ENCODE results near the gene KIAA1958. TPM values are rescaled to one million over a fixed set of nuclear protein-coding genes. Genes with fewer than 3 reads are reported as not detected.

Gene KIAA1958
- total and polyA plus RNA-seq, 12 donors, result 0.59 to 7.7 (median 6.1) TPM

DNA sequence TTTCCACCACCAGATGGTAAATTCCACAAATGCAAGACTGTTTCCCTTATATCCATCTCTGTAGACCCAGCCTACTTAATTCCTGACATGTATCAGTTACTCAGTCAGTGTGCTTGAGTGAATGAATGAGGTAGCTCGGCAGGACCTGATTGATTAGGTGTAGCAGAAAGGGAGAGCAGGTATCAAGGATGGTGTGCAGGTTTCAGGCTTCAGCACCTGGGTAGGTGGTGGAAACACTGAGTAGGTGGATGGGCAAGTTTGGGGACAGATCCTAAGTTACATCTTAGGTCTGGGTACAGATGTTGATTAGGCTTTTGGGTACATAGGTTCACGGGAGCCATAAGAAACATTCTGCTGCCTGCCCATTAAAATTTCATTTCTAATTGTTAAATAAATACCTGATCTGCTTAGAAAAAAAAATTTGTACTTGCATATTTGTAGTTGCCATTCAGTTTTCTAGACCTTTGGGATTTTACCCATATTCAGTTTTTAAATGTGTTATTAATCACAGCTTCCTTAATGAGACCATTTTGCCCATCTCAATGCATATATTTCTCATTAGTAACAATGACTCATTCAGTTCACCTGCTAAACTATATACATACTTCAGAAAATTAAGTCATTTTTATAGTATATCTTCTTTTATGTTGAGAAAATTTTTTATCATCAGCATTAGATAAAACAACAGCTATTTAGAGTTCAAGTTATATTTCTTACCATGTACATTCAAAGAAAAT, 119.5 kb downstream of the KIAA1958 start:
- 92 to 93% methylated on average over 2 of the region's 2 CpGs for WGBS, 2 donors
- intact Hi-C loops (cut with DNase I), result no loop called here

DNA sequence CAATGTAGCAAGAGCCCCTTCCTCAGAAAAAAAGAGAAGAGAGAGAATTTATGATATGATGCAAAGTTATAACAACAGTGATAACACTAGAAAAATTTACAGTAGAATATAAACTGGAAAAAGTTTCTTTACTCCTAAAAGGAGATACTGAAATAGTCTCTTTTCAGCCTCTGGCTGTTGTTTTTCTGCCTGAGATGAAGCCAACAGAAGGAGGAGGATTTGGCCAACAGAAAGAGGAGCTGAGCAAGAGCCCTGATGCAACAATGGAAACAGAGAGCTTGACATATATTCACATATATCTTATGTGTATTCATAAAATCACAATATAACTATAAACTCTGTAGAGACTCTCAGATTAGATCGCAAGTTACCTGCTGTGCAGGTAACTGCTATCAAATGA, 122.2 kb downstream of the KIAA1958 start:
- ATAC-seq, result no peak
- DNase-seq, result no peak
- no peak overlapping the region for H3K27ac ChIP-seq
- no peak overlapping the region for H3K4me3 ChIP-seq
- 97 to 98% methylated on average over 1 of the region's 1 CpG for WGBS, 2 donors
- TF ChIP-seq CTCF (IDR thresholded peaks at IDR 0.05), result no peak
- intact Hi-C loops (cut with DNase I), result no loop called here
- H3K36me3 ChIP-seq, result no peaks in the 10 kb centered on the region
- no peaks in the 10 kb centered on the region for H3K27me3 ChIP-seq
- no peaks in the 10 kb centered on the region for H3K4me1 ChIP-seq
- H3K9me3 ChIP-seq, result no peaks in the 10 kb centered on the region

More for the DNA sequence above, 119.5 kb downstream of the KIAA1958 start:
- no peaks in the 10 kb centered on the region for H3K27me3 ChIP-seq
- no peaks in the 10 kb centered on the region for H3K9me3 ChIP-seq
- no peaks in the 10 kb centered on the region for H3K36me3 ChIP-seq
- no peaks in the 10 kb centered on the region for H3K4me1 ChIP-seq
- DNase-seq, result no peak
- H3K4me3 ChIP-seq, result no peak overlapping the region
- TF ChIP-seq CTCF (IDR thresholded peaks at IDR 0.05), result no peak
- H3K27ac ChIP-seq, result no peak overlapping the region
- no peak for ATAC-seq

DNA sequence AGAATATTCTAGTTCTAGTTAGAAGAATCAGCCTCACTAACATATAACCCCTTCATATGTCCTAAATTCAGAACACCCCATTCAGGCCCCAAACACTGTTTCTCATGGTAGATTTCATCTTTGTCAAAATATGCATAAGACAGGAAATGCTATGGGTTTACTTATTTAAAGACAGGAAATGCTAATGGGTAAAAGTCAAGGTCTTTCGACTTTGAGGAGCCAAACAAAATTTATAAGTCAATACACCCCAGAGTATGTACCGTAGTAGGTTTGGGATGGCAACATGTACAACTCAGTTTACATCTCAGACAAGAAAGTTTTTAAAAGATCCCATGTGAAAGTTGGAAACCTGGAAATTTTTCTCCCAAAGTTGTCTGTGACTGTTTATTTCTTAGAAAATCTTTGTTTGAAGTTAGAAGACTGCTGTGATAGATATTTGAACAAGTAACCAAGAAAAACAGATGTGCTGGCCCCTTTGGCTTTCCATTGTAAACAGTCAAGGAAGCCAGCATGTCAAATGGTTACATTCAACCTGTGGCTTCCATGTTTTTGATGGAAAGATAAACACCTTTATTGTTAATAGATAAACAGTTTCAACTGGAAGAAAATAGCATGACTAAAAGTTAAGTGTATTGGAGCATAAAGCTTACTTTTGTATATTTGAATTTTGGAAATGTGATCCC, 129.1 kb downstream of the KIAA1958 start:
- Histone ChIP-seq H3K36me3 (peaks cover 0 to 8% (median 0%) of the 10 kb centered on the region in 9 donors), H3K27me3 (no peaks in the 10 kb centered on the region), H3K27ac (no peak overlapping the region), H3K9me3 (no peaks in the 10 kb centered on the region), H3K4me1 (peaks cover 0 to 2% (median 0%) of the 10 kb centered on the region in 9 donors), H3K4me3 (no peak overlapping the region)
- TF ChIP-seq CTCF (IDR thresholded peaks at IDR 0.05), result no peak
- 75 to 81% methylated on average over 2 of the region's 2 CpGs for WGBS, 2 donors
- intact Hi-C loops (cut with DNase I), result no loop called here
- no peak for ATAC-seq
- no peak for DNase-seq

DNA sequence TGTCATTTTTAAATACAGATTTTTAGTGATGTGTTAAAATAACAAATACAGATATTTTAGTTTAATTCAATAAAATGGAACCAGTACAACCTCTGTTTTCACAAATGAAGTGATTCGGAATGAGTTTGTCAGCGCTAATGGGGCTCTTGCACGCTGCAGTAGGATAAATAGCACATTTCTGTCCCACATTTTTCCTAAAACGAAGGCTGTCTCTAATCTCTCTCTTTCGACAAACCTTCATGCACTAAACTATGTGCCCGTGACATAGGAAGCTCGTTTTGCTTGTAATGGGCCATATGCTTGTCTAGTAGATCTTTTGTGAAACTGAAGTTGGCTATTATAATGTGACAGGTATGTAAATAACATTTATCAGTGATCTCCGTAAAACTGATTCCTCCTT, 130.7 kb downstream of the KIAA1958 start:
- WGBS, 2 donors, result 92 to 97% methylated on average over 8 of the region's 8 CpGs
- no peak for ATAC-seq
- no peak for TF ChIP-seq CTCF (IDR thresholded peaks at IDR 0.05)
- no peaks in the 10 kb centered on the region for H3K27me3 ChIP-seq
- intact Hi-C loops (cut with DNase I), result no loop called here
- H3K36me3 ChIP-seq, result peaks cover 0 to 8% (median 0%) of the 10 kb centered on the region in 9 donors
- H3K4me1 ChIP-seq, result peaks cover 0 to 4% (median 0%) of the 10 kb centered on the region in 9 donors
- H3K4me3 ChIP-seq, result no peak overlapping the region
- no peaks in the 10 kb centered on the region for H3K9me3 ChIP-seq
- no peak overlapping the region for H3K27ac ChIP-seq
- DNase-seq, result no peak
